GM20000 (cell line): ENCODE measurements around the gene P2RX6.
"Not testable (repeated sequence)": the region's sequence is repeated elsewhere in the genome, so short reads cannot be mapped to it uniquely, and the experiment has no call there.

ENCODE experiments used
- DNase-seq: peaks from one replicate; pipeline ENCODE4 v3.0.0; 2012; ENCODE audit warnings: low spot score
- TF ChIP-seq, protein P1 (sequence below): IDR thresholded peaks from 2 replicates; pipeline ENCODE4 v1.5.1; 2012; ENCODE audit warnings: mild to moderate bottlenecking, control low read depth; ENCODE audit errors: extremely low read depth, missing control alignments

P2RX6 gene

DNA sequence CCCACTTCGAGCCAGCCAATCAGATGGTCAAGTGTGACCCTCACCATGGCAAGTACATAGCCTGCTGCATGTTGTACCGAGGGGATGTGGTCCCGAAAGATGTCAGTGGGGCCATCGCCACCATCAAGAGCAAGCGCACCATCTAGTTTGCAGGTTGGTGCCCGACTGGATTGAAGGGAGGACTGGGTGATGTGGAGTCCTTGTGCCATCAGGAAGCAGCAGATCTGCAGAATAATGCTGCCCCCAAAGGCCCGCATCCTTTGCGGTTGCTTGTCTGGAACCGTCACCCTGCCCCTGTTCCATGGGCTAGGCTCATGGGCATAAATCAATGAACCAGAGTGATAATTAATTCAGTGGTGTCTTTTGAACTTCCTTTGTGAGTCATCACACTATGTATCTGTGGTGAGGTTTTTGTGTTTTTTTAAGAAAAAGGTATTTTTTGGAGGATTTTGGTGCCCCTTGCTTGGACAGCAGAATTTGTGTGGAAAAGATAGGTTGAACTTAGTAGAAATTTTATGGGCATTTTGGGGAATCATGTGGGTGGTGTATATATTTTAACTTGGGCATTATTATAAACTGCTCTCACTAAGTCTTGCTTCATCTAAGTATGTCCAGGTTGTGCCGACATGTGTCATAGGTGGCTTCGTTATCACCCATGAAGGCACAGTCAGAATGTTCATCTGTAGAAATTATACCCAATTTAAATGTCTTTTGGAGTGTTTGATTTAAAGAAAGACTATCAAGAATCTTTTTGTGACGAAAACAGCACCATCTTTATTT, 53.1 kb downstream of the P2RX6 start:
- TF ChIP-seq, protein P1, sequence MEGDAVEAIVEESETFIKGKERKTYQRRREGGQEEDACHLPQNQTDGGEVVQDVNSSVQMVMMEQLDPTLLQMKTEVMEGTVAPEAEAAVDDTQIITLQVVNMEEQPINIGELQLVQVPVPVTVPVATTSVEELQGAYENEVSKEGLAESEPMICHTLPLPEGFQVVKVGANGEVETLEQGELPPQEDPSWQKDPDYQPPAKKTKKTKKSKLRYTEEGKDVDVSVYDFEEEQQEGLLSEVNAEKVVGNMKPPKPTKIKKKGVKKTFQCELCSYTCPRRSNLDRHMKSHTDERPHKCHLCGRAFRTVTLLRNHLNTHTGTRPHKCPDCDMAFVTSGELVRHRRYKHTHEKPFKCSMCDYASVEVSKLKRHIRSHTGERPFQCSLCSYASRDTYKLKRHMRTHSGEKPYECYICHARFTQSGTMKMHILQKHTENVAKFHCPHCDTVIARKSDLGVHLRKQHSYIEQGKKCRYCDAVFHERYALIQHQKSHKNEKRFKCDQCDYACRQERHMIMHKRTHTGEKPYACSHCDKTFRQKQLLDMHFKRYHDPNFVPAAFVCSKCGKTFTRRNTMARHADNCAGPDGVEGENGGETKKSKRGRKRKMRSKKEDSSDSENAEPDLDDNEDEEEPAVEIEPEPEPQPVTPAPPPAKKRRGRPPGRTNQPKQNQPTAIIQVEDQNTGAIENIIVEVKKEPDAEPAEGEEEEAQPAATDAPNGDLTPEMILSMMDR, result no peak
- no peak for DNase-seq

DNA sequence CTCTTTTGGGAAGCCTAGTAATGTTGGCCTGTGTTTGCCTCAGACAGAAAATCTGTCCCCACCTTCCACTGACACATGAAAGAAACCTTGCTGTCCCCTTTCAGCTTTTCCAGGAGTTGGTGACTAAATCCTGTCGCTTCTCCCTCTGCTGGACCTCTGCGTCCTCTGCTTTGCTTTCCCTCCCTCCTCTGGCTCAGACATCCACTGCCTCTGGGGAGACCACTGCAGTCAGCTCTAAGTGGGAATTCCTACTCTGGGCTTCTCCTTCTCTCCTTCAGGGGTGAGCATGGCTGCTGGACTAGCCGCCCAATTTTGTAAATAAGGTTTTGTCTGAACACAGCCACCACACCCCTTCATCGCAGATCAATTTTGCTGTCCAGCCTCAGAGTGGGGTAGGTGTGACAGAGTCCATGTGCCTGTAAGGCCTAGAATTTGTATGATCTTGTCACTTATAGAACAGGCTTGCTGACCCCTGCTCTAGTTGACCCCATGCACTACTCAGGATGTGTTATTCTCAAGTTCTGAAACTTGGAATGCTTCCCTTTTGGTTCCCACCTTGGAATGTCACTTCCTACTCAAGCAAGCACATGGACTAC, 53.8 kb downstream of the P2RX6 start:
- no peak for DNase-seq
- TF ChIP-seq, protein P1, result no peak

DNA sequence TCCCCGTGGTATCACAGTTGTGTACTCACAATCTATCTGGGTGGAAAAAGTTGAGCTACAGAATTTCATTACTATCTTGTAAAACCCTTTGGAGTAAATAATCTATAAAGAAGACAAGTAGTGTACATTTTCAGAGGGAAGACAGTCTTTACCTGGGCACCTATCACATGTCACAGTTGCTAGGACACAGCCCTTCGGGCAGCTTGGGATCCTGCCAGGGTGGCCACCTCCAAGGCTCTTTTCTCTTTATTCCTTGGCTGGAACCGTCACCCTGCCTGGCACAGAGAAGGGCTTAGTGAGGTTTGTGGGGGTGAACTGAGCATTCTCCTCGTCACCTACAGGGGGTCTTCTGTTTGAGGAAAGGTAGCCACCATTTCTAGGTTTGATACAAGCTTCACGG, 54.4 kb downstream of the P2RX6 start:
- TF ChIP-seq, protein P1, result no peak
- no peak for DNase-seq

DNA sequence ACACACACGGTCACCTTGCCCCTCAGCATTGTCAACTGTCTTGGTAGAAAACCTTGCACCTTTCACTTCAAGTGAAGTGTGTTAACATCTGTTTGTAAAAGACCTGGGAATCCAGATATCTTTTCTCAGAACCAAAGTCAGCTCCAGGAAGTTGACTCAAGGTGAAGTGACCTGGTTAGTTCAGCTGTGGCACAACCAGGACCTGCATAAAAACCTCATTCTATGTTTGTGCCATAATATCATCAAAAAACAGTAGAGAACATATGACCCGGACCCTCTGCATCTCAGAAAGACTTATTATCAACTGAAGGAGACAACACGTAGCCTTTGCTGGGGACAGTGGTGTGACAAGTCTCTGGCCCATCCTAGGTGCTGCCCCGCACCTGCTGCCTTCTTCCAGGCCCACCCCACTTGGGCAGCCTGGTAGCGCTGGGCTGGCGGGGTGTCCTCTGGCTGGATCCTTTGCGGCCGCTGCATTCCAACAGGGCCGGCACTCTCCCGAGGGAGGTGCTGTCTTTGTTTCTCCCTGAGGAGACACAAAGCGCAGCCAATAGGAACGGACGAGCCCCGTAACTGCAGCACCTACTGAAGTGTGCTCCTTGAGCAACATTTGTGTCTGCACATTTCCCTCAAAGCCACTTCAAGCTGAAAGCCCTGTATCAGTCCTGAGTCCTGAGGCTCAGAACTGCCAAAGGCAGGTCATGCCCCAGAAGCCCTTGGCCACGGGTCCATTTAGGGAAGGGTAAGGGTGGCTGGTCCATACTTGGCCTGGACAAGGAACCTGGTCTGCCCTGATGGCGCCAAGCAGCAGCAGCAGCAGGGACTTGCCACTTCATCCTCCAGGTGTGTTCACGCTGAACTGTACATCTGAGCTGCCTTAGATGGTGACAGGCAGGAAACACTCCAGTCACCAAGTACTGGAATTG, 56.0 kb downstream of the P2RX6 start:
- TF ChIP-seq, protein P1, result no peak
- DNase-seq, result no peak

DNA sequence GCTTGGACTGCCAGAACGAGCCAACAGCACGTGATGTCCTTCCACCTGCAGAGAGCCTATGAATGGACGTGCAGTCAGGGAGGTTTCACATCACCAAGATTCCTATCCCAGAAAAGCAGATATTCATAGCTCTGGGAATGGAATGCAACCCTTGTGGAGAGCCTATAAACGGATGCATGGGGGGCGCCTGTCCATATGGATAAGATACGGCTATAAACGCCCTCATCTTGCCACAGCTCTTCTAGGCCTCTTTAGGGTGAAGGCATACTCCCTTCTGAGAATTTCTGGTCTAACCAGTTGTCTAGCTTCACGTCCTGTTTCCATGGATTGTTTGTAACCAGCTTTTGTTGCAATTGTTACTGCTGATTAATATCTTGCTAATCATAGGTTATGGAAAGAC, 56.8 kb downstream of the P2RX6 start:
- DNase-seq, result not testable (repeated sequence)

DNA sequence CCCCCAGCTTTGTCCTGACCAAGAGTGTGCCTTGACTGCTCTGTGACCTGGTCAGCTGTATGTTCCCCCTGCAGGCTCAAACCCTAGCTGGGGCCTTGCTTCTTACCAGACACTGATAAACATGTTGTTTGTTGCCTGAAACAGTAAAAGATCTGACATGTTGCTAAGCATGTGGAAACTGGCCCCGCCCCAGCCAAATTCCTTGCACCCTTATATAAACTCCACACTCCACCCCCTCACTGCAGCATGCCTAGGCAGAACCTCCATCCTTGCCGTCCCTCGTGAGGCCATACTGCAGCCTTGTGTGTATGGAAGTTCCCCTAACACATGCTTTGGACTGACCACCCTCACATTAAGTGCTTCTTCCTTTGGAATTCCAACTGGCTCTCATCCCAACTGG, 58.1 kb downstream of the P2RX6 start:
- DNase-seq, result no peak
- TF ChIP-seq, protein P1, result no peak

DNA sequence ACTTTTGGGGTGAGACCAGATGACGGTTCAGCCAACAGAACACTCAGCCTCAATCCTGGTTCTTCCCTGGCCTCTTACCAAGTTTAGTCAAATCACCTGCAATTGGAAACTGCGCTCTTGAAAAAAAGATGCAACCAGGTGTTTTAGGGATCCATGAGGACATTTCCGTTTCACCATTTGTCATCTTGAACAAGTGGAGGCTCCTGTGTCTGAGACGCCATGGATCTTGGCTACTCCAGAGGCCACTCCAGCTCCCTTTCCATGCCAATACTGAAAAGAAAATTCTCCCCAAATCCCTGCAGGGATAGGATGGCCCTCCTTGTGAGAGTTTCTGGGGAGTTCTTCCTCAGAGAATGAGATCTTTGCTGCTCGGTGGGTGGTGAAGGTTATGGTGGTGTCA, 58.5 kb downstream of the P2RX6 start:
- DNase-seq, result no peak
- TF ChIP-seq, protein P1, result no peak
